Activated CD4-positive, alpha-beta T cell treated with anti-CD3 and anti-CD28 coated beads, Interleukin-2, amount 50 U/mL, for 24 hours (primary cell): ENCODE measurements around the gene DPYD.

Experiments used
- DNase-seq, 2 donors: peaks; one replicate each; pipeline ENCODE4 v3.0.0-alpha.2; 2020; ENCODE audit warnings: low read depth in 1 of 2, low spot score in 1 of 2

Gene DPYD

DNA sequence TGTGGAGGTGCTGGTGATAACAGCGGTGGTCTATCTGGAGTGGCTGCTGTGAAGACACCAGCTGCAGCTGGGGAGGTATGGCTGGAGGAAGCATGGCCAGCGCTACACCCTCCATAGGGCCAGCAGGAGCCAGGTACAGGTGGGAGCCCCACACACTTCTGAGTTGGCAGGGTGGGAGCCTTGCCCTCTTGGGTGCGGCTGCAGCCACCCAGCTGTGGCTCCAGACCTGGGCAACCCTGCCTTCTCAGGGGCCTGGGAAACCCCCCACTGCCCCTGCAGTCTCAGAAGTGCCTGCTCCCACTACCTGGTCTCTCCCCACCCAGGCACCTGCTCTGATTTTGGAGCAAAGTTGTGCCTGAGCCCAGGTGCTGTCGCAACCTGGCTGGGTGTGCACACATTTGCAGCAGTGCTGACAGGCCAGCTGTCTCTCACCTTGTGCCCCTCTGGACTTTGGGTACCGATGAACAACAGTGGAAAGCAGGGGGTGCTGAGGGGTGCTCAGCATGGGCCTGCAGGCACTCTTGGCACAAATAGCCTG, 76.2 kb downstream of the DPYD start:
- DNase-seq = no peak

DNA sequence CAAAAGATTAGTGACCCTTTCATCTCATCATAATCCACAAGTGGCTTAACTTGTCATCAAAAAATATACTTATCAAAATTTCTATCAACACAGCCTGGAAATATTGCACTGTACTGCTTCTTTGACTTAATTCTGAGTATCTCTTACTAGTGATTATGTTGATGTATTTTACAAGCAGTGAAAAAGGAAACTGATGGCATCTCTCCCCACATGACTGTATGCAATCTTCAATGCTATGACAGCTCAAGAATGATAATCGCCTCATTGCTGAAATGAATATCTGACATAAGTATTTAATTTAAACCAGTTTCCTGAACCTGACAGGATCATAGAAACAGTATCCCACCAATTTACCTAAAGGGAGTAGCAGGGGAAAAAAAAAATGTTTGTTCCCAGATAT, 79.5 kb downstream of the DPYD start:
- DNase-seq = no peak

DNA sequence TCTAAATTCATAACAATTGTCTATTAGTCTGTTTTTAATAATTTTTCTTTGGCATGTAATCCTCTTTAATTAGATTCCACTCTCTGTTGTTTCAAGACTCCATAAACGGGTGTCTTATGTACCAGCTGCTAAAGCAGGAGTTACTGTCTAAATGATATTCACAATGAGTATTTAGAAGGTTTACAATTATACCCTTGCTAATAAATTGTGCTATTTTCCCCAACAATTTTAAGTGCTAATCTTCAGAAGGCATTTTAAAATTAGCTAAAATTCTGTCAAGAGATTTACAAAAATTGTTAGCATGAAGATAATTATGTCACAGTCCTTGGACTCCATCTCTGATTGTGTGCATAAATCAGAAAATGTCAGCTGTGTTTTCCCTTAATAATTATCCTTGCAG, 83.7 kb downstream of the DPYD start:
- no peak for DNase-seq

DNA sequence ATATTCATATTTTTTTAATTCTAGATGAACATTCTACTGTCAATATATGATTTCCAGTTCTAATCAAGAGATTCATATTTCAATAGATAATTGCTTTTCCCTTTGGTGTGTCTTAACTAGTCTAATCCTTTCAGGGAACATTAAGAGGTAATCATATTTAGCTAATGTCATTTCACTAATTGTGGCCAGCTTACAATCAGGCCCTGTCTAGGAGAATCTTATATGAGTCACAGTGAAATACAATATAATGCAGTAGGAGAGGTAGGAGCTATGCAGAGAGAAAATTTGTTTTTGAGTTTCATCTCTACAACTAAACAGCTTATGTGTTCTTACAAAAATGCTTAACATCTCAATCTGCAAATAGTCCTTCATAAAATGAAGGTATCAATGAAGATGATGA, 85.9 kb downstream of the DPYD start:
- no peak for DNase-seq

DNA sequence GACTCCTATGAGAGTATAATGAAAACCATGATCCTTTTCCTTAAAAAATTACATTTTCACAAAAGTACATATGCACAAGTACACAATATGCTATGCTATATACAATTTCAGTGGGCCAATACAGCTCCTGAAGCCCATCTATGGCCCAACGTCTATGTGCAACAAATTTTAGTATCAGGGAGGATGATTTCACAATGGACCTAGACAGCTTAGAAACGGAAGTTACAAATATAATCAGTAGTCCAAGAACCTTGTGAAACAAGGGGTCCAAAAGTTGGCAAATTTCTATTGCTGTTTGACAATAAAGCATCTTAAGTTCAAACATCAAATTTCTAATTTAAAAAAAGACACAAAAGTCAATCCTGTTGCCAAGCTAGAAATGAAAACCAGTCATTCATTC, 87.0 kb downstream of the DPYD start:
- no peak for DNase-seq

DNA sequence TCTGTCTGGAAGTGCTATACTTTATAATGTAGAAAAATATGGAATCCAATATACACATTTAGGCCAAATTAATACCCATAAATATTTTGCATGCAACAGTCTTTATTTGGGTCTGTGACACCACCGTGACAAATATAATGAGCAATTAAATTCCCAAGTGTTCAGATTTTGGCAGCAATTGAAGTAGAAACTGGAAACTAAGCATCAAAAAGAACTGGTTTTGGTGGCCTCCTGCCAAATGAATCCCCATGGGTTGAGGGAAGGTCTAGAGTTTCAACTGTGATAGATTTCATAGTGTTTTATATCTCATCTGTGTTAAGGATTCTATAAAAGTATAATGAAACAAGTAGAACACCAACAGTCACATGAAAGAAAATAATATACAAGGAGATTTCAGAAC, 88.4 kb downstream of the DPYD start:
- DNase-seq = no peak

DNA sequence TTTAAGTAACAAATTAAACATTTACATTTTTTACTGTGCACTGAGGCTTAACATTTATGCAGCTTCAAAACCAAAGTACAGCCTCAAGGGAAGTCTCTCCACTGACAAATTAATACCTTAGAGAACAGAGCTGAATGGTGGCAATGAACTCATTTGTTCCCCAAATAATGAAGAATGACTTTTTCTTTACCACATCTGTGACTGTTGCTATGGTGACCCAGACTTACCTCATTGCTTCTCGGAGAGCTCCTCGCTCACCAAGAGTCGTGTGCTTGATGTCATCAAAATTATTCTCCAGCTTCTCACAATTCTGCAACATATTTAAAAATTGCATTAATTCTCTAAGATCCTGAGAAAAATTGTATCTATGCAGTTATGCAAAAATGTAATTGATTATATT, 92.9 kb downstream of the DPYD start:
- no peak for DNase-seq

DNA sequence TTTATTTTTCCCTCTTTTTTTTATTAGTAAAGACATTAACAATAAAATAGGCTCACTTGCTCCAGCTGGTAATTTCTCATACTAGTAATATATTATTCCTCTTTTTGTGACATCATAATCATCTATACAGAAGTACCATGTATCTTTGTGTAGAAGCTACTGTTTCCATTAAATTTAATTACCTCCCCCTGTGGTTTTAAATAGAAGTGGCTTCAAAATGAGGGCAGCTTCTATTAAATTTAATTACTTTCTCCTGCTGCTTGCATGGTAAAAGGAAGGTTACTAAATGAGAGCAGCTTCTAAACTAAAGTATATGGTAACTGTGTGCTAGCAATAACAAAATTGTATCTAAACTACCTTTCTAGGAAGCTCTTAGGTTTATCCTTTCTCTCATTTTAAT, 94.0 kb downstream of the DPYD start:
- no peak for DNase-seq

DNA sequence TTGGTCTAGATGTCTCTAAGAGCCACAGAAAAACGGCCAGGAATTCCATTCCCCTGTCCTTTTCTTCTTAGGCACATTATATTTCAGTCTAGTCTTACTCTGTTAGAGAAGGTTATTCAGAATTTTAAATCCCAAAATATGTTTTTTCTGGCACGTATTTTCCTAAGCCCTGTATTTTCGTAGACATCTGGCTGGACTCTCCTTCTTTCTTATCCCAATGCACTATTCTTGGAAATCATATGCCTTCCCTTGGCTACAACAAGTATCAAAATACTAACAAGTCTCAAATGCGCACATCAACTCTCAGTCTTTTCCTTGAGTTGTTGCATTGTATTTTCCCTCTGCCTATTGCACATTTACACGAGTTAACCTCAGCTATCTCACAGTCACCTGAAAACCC, 96.2 kb downstream of the DPYD start:
- DNase-seq = no peak

DNA sequence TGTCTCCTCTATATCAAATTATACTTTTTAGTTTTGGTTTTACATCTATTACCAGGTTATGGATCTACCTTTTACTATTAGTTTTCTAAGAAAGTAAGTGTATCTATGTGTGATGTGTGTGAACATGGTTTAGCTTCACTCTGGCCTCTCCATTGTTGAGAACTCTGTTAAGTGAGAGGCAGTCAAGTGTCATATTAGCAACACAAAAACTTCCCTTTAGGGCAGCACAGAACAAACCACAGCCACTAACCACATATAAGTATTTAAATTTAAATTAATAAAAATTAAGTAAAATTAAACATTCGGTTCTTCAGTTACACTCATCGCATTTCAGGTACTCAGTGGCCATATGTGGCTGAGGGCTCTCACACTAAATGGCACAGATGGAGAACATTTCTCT, 96.6 kb downstream of the DPYD start:
- no peak for DNase-seq

DNA sequence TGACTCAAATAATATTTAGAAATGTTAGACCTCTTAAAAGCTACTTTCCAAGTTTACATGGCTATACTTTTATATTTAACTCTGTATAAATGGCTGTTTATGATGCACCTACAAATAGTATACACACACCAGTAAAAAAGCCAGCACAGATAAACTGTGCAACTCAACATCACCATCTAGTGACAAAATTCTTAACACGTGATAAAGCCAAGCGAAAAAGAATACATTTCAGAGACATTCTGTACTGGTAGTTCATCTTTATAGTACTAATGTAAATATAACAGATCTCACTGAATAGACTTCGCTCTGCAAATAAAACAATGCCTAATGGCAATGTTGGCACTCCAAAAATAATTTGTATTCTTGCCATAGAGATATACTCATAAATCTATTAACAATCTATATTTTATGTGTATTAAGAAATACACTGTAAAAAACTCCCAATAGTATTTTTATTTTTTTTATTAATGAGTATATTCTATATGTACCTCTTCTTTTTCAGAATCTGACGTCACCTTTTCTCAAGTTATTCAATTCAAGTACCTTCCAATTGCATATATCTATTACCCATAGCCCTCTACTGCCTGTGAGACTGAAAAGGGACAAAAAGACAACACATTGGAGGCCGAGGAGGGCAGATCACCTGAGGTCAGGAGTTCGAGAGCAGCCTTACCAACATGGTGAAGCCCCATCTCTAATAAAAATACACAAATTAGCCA, 100.2 kb downstream of the DPYD start:
- DNase-seq = no peak

DNA sequence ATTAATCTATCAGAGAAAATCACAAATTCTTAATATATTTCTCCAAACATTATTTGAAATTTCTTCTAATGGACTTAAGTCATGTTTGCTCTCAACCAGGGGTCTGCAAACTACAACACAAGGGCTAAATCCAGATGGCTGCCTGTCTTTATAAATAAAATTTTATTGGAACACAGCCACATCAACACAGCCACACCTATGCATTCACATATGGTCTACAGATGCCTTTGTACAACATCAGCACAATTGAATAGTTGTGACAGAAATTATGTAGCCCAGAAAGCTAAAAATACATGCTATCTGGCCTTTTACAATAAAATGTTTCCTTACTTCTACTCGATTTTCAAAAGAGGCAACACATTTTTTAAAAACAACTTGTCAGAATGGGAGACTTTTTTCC, 103.9 kb downstream of the DPYD start:
- no peak for DNase-seq

DNA sequence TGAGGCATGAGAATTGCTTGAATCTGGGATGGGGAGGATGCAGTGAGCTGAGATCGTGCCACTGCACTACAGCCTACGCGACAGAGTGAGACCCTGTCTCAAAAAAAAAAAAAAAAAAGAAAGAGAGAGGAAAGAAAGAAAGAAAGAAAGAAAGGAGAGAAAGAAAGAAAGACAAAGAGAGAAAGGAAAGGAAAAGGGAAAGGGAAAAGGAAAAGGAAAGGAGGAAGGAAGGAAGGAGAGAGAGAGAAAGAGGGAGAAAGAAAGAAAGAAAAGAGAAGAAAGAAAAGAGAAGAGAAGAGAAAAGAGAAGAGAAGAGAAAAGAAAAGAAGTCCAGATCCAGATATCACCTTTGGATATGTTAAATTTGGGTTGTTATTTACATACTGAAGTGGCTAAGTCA, 106.0 kb downstream of the DPYD start:
- no peak for DNase-seq

DNA sequence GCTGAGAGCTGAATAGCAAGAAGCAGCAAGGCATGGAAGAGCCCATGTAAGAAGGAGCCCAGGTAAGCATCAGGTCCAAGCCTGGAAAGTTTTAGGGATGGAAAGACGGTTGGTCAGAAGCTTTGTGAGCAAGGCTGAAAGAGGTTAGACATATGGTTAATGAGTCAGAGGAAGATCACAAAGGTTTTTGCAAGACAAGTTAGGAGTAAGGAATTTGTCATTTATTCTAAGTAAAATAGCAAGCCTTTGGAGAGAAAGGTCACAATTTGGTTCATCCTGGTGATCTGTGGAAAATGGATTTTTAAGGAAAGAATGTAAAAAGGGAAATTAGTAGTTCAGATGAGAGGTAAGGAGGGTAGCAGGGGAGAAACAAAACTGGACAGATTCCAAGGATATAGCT, 106.7 kb downstream of the DPYD start:
- no peak for DNase-seq

DNA sequence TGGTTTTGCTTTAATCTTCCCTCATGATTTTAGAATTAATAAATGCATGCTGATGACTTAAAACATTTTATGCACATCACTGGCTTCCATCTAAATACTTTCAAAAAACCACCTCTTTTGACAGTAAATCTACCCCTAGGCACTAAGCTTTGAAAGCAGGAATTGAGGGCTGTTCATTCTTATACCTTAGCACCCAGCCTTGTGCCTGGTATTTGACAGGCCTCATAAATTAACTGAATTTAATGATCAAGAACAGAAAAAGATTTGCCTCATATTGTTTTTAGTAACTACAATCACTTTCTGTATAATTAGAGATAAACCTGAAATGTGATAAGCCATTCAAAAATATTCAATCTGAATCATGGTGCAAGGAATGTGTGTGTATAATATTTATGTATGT, 108.8 kb downstream of the DPYD start:
- DNase-seq = no peak

DNA sequence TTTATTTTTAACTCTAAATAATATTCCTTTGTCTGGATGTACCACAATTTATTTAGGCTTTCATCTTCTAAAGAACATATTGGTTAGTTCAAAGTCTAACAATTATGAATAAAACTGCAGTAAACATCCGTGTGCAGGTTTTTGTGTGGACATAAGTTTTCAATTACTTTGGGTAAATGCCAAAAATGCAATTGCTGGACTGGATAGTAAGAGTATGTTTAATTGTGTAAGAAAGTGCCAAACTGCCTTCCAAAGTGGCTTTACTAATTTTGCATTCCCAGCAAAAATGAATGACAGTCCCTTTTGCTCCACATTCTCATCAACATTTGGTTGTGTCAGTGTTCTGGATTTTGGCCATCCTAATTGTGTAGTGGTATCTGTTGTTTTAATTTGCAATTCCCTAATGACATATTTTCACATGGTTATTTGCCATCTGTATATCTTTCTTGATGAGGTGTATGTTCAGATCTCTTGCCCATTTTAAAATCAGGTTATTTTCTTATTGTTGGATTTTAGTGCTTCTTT, 113.8 kb downstream of the DPYD start:
- no peak for DNase-seq

DNA sequence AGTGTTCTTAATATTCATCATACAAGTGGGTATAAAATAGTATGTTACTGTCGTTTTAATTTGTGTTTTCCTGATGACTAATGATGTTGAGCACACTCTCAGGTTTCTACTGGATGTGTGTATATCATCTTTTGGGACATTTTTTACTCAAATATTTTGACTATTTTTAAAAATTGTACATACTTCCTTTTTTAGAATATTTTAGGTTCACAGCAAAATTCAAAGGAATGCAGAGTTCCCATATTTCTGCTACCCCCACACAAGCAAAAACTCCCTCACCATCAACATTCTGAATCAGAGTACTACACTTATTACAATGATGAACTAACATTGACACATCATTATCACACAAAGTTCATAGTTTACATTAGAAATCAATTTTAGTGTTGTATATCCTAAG, 114.5 kb downstream of the DPYD start:
- DNase-seq = no peak

DNA sequence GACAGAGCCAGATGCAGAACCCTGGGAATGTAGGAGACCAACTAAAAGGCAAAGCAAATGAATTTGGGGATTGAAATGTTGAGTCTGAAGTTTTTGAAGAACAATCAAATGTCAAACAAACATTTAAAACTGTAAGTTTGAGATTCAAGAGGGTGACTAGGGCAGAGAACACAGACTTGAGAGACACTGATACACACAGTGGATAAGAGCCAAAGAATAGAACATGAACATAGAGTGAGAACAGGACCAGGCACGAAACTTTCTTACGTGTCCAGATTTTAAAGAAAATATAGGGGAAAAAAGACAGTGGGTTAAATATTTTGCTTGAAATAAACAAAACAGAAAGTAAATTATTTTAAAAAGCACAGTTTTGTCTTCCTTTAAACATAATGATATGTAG, 115.7 kb downstream of the DPYD start:
- DNase-seq = no peak

DNA sequence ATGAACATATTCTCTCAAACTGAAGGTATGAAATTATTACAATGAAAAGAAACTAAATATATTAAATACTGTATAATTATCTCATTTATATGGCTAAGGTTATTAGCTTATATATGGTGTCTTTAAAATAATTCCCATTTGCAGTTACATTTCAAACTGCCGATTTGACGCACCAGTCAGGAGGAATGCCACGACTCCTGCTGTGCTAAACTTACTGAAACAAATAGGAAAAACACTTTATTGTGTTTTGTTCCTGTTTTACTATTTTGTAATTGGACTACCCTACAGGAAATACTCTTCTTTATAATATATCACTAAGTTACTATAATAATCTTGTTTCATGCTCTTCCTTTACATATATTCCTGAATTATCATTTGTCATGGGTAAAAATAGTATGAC, 117.8 kb downstream of the DPYD start:
- no peak for DNase-seq

DNA sequence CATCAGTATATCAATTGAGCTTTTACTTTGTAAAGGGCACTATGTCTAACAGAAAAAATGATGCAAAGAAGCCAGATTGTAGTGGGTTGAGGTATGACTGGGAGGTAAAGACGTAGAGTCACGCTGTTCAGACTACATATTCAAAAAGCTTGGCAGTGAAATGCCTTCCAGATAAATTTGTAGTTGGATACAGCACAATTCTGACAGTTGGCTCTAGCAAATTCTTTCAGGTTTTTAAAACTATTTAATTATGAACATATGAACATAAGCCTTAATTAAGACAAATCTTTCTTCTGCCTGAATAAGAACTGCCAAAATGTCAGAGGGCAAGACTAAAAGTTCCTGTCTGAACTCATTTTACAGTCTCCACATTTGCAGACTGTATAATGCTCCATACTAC, 118.8 kb downstream of the DPYD start:
- DNase-seq = no peak

DNA sequence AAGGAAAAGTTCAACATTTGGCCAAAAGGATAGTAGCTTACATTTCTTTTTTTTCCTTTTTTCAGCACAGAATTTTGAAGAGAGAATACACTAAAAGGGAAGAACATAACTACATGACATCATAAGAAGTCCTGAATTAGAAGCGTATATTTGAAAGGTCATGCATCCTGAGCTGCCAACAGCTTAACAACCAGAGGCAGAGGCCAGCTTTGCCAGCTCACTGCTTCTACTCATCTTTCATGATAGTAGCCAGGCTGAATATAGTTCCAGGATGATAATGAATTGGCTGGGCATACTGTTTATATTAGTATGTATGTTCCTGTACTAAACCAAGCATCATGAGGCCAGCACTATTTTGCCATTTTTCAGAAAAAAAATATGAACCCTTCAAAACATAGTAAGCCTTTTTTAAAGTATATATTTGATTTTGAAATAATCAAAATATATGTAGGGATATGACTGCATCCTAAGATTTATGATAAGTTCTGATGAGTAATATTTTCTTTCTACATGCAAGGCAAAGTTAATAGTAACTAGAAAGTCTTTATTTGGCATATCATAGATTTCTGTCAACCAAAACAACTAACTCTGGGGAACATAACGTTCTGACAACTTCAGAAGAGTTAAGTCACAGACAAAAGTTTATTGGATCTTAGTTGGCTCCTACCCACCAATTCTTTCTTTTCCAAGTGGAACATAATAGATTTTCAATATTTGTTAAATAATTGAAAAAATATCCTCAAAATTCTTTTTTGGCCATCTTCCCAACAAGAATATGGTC, 123.2 kb downstream of the DPYD start:
- DNase-seq = no peak

DNA sequence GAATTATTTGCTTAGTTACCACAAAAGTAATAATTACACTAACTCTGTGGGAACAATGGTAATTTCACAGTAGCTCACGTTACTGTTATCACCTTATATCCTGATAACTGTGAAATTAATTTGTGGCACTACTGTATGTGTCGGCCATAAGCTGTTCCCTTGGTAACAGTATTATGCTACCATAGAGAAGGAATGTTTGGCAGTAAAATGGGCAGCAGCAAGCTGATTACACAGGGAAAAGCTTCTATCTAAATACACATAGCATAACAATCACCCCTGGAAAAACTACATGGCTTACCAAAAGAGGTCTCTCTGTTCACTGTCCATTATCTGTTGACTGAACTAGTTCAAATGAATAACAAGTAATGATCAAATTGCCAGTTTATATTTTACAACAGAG, 124.1 kb downstream of the DPYD start:
- DNase-seq = no peak

DNA sequence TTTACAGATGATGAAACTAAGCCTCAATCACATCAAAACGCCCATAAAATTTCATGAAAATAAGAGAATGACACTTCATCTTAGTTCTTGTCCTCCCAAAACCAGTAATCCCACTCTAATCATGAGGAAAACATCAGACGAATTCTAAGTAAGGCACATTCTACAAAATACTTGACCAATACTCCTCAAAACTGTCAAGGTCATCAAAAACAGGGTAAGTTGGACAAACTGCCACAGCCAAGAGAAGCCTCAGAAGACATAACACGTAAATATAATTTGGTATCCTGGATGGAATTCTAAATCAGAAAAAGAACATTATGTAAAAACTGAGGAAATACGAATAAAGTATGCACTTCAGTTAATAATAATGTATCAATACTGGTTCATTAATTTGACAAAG, 128.2 kb downstream of the DPYD start:
- DNase-seq = no peak
